Activated CD4-positive, alpha-beta T cell treated with anti-CD3 and anti-CD28 coated beads, Interleukin-2, amount 50 U/mL, for 48 hours (primary cell): ENCODE measurements around the gene KCNF1.

Experiments
- DNase-seq, 2 experiments: peaks; one replicate each; pipeline ENCODE4 v3.0.0-alpha.2; 2020

Gene KCNF1

GRCh38 chr2:10880586-10881321 lies 31.0 kb upstream of the KCNF1 start:
- DNase-seq = no peak

GRCh38 chr2:10882568-10882967 lies 29.2 kb upstream of the KCNF1 start:
- DNase-seq = no peak

- no peak for DNase-seq
Measured at GRCh38 chr2:10883066-10883465, 28.7 kb upstream of the KCNF1 start.

- no peak for DNase-seq
Measured at GRCh38 chr2:10883801-10884478, 27.8 kb upstream of the KCNF1 start.

GRCh38 chr2:10884574-10884975 lies 27.2 kb upstream of the KCNF1 start:
- DNase-seq = no peak

GRCh38 chr2:10885094-10885860 lies 26.5 kb upstream of the KCNF1 start:
- DNase-seq = no peak

GRCh38 chr2:10887476-10887875 lies 24.3 kb upstream of the KCNF1 start:
- no peak for DNase-seq

GRCh38 chr2:10889651-10890215 lies 22.0 kb upstream of the KCNF1 start:
- DNase-seq = no peak

- no peak for DNase-seq
Measured at GRCh38 chr2:10890706-10891270, 20.9 kb upstream of the KCNF1 start.

GRCh38 chr2:10891390-10891789 lies 20.3 kb upstream of the KCNF1 start:
- DNase-seq = no peak

- DNase-seq = no peak
Measured at GRCh38 chr2:10891848-10892247, 19.9 kb upstream of the KCNF1 start.

GRCh38 chr2:10892316-10892715 lies 19.4 kb upstream of the KCNF1 start:
- DNase-seq = no peak

GRCh38 chr2:10892796-10893350 lies 18.9 kb upstream of the KCNF1 start:
- no peak for DNase-seq

GRCh38 chr2:10894264-10894935 lies 17.3 kb upstream of the KCNF1 start:
- no peak for DNase-seq

GRCh38 chr2:10895231-10895630 lies 16.5 kb upstream of the KCNF1 start:
- no peak for DNase-seq

GRCh38 chr2:10897956-10898355 lies 13.8 kb upstream of the KCNF1 start:
- DNase-seq = no peak

- DNase-seq = no peak
Measured at GRCh38 chr2:10900216-10901109, 11.3 kb upstream of the KCNF1 start.

GRCh38 chr2:10901160-10901939 lies 10.4 kb upstream of the KCNF1 start:
- no peak for DNase-seq

GRCh38 chr2:10903861-10904210 lies 7.9 kb upstream of the KCNF1 start:
- no peak for DNase-seq

GRCh38 chr2:10904455-10904854 lies 7.3 kb upstream of the KCNF1 start:
- no peak for DNase-seq
